H1 (cell line): Measurements from ENCODE around the gene CIDEA. TPM values are rescaled to one million over a fixed set of nuclear protein-coding genes. Genes with fewer than 3 reads are reported as not detected.

ENCODE experiments used
- CTCF ChIA-PET: fragments of 300-600 bp; sonication (Branson Sonifier 250); formaldehyde crosslinking; loops from one replicate; lab custom pipeline; 2021; ENCODE audit not compliant: partially characterized antibody; lab: Charles Lee
- POLR2A ChIA-PET: fragments of 300-600 bp; sonication (Branson Sonifier 250); formaldehyde crosslinking; loops from one replicate; lab custom pipeline; 2021; ENCODE audit warnings: inconsistent platforms; ENCODE audit not compliant: partially characterized antibody; lab: Charles Lee
- DNase-seq, 2 experiments: peaks; one replicate each; pipeline versions ENCODE4 v3.0.0 to v3.0.0-alpha.2; 2010 to 2022; ENCODE audit warnings: low spot score in 2 of 2, low read depth in 1 of 2, mixed read lengths in 1 of 2
- FAIRE-seq: peaks from 2 replicates; lab custom pipeline; 2011; peaks lifted over from hg19 to GRCh38; lab: Jason Lieb, UNC
- H2AFZ ChIP-seq: 2 replicates; pipeline ENCODE4 v1.8.1; 2012; ENCODE audit warnings: low read length, inconsistent platforms
- H2AK5ac ChIP-seq: 2 replicates; pipeline ENCODE4 v1.6.1; 2013; ENCODE audit warnings: low read depth, low read length
- H2BK120ac ChIP-seq: replicated peaks from 2 replicates; pipeline ENCODE3; 2013; ENCODE audit warnings: low read depth, low read length, inconsistent platforms
- H2BK12ac ChIP-seq: 2 replicates; pipeline ENCODE4 v1.6.1; 2013; ENCODE audit warnings: low read depth, low read length
- H2BK15ac ChIP-seq: 2 replicates; pipeline ENCODE4 v1.6.1; 2013; ENCODE audit warnings: low read length
- H2BK20ac ChIP-seq: 2 replicates; pipeline ENCODE4 v1.6.1; 2013; ENCODE audit warnings: low read length
- H2BK5ac ChIP-seq: 2 replicates; pipeline ENCODE4 v1.6.1; 2013; ENCODE audit warnings: low read depth, low read length
- H3K14ac ChIP-seq: 2 replicates; pipeline ENCODE4 v1.6.1; 2013; ENCODE audit warnings: inconsistent platforms; ENCODE audit not compliant: insufficient read length
- H3K18ac ChIP-seq: 2 replicates; pipeline ENCODE4 v1.6.1; 2013; ENCODE audit warnings: low read length; ENCODE audit errors: extremely low read depth
- H3K23ac ChIP-seq: 2 replicates; pipeline ENCODE4 v1.6.1; 2013; ENCODE audit warnings: inconsistent platforms; ENCODE audit not compliant: insufficient read length
- H3K23me2 ChIP-seq: 2 replicates; pipeline ENCODE4 v1.6.1; 2013; ENCODE audit warnings: low read depth, low read length
- H3K27ac ChIP-seq: 2 replicates; pipeline ENCODE4 v1.6.1; 2011; ENCODE audit warnings: low read depth, low read length, inconsistent platforms
- H3K27me3 ChIP-seq, 4 experiments: replicated peaks in 1 of 4; 1 replicate in 1 of 4; 2 replicates in 3 of 4; pipeline versions ENCODE4 v1.6.1 to v1.8.1; 2011 to 2013; ENCODE audit warnings: low read length in 3 of 4, mild to moderate bottlenecking in 3 of 4, inconsistent platforms in 2 of 4, mixed read lengths in 2 of 4, moderate library complexity in 1 of 4; ENCODE audit not compliant: control insufficient read depth in 3 of 4, insufficient read depth in 3 of 4; ENCODE audit errors: extremely low read depth in 1 of 4
- H3K36me3 ChIP-seq, 4 experiments: 2 replicates each; pipeline versions ENCODE4 v1.6.1 to v1.8.1; 2011 to 2013; ENCODE audit warnings: mild to moderate bottlenecking in 4 of 4, low read length in 3 of 4, moderate library complexity in 2 of 4, control low read depth in 1 of 4, inconsistent platforms in 1 of 4; ENCODE audit not compliant: insufficient read depth in 4 of 4, control insufficient read depth in 2 of 4
- H3K4ac ChIP-seq: replicated peaks from 2 replicates; pipeline ENCODE3; 2013; ENCODE audit warnings: low read length, low read depth, mixed read lengths, inconsistent platforms; ENCODE audit not compliant: insufficient read length
- H3K4me1 ChIP-seq, 4 experiments: replicated peaks in 1 of 4; 1 replicate in 1 of 4; 2 replicates in 3 of 4; pipeline versions ENCODE4 v1.6.1 to v1.8.1; 2011 to 2013; ENCODE audit warnings: low read length in 3 of 4, inconsistent platforms in 2 of 4, mixed read lengths in 1 of 4; ENCODE audit not compliant: insufficient read depth in 4 of 4, control insufficient read depth in 3 of 4
- H3K4me2 ChIP-seq, 2 experiments: 2 replicates each; pipeline versions ENCODE4 v1.6.1 to v1.8.1; 2011 to 2013; ENCODE audit warnings: low read depth in 2 of 2, low read length in 2 of 2, control low read depth in 1 of 2, inconsistent platforms in 1 of 2, mild to moderate bottlenecking in 1 of 2; ENCODE audit not compliant: insufficient read depth in 1 of 2
- H3K4me3 ChIP-seq, 4 experiments: fragments of 200-600, 300-600 bp in 1 of 4; sonication (generic), shearing (Covaris generic), sonication (Bioruptor Twin) in 1 of 4; 2 replicates each; pipeline versions ENCODE4 v1.5.1 to v1.8.1; 2011 to 2016; ENCODE audit warnings: low read length in 4 of 4, low read depth in 3 of 4, control low read depth in 2 of 4, inconsistent platforms in 2 of 4, mild to moderate bottlenecking in 2 of 4, mixed read lengths in 1 of 4, moderate library complexity in 1 of 4; ENCODE audit not compliant: insufficient read depth in 2 of 4; ENCODE audit errors: extremely low read depth in 1 of 4
- H3K56ac ChIP-seq: replicated peaks from 2 replicates; pipeline ENCODE3; 2013; ENCODE audit warnings: low read depth, mild to moderate bottlenecking, mixed read lengths, low read length, inconsistent platforms; ENCODE audit not compliant: insufficient read length
- H3K79me1 ChIP-seq: 2 replicates; pipeline ENCODE4 v1.6.1; 2013; ENCODE audit warnings: low read depth, low read length, control low read depth
- H3K79me2 ChIP-seq, 2 experiments: 2 replicates each; pipeline versions ENCODE4 v1.6.1 to v1.8.1; 2012 to 2013; ENCODE audit warnings: low read length in 2 of 2, mild to moderate bottlenecking in 2 of 2, inconsistent platforms in 1 of 2; ENCODE audit not compliant: insufficient read depth in 2 of 2, control insufficient read depth in 1 of 2
- H3K9ac ChIP-seq, 4 experiments: replicated peaks in 1 of 4; 1 replicate in 1 of 4; 2 replicates in 3 of 4; pipeline versions ENCODE4 v1.6.1 to v1.8.1; 2011 to 2013; ENCODE audit warnings: low read depth in 3 of 4, low read length in 3 of 4, control low read depth in 2 of 4, mild to moderate bottlenecking in 2 of 4, moderate library complexity in 2 of 4, inconsistent platforms in 1 of 4; ENCODE audit errors: extremely low read depth in 1 of 4
- H3K9me3 ChIP-seq, 2 experiments: 2 replicates each; pipeline versions ENCODE4 v1.6.1 to v1.8.1; 2012 to 2013; ENCODE audit warnings: mild to moderate bottlenecking in 2 of 2, moderate library complexity in 2 of 2, control low read depth in 1 of 2, inconsistent platforms in 1 of 2, low read depth in 1 of 2, low read length in 1 of 2, mixed read lengths in 1 of 2; ENCODE audit not compliant: insufficient read depth in 2 of 2
- H4K20me1 ChIP-seq, 2 experiments: replicated peaks in 1 of 2; 2 replicates each; pipeline versions ENCODE3 to v1.8.1; 2011 to 2013; ENCODE audit warnings: inconsistent platforms in 2 of 2, low read length in 2 of 2, mild to moderate bottlenecking in 1 of 2; ENCODE audit not compliant: insufficient read depth in 2 of 2, control insufficient read depth in 1 of 2
- H4K5ac ChIP-seq: 2 replicates; pipeline ENCODE4 v1.6.1; 2013; ENCODE audit warnings: low read length, low read depth, mixed read lengths, inconsistent platforms; ENCODE audit not compliant: insufficient read length
- H4K8ac ChIP-seq: 2 replicates; pipeline ENCODE4 v1.8.0; 2013; ENCODE audit warnings: mild to moderate bottlenecking, moderate library complexity, low read length, inconsistent platforms; ENCODE audit not compliant: insufficient read depth; ENCODE audit errors: extremely low read depth
- H4K91ac ChIP-seq: replicated peaks from 2 replicates; pipeline ENCODE3; 2013; ENCODE audit warnings: low read length, mixed read lengths, inconsistent platforms; ENCODE audit not compliant: insufficient read length
- BACH1 ChIP-seq: IDR thresholded peaks from 2 replicates; pipeline ENCODE4 v1.6.1; 2012; ENCODE audit warnings: low read length, improper control_type of control experiment
- CTBP2 ChIP-seq: IDR thresholded peaks from 2 replicates; pipeline ENCODE4 v1.7.0; 2011; ENCODE audit warnings: borderline replicate concordance, mild to moderate bottlenecking, moderate library complexity, mixed read lengths, low read length; ENCODE audit not compliant: insufficient read depth, insufficient read length
- EGR1 ChIP-seq: IDR thresholded peaks from 2 replicates; pipeline ENCODE4 v1.6.1; 2011; ENCODE audit warnings: low read depth, low read length, borderline replicate concordance
- EP300 ChIP-seq, 2 experiments: IDR thresholded peaks; 1 replicate in 1 of 2; 2 replicates in 1 of 2; pipeline ENCODE4 v1.6.1; 2011 to 2012; ENCODE audit warnings: low read depth in 2 of 2, low read length in 2 of 2, mild to moderate bottlenecking in 2 of 2, borderline replicate concordance in 1 of 2, inconsistent platforms in 1 of 2, moderate library complexity in 1 of 2
- KDM4A ChIP-seq: IDR thresholded peaks from one replicate; pipeline ENCODE4 v1.7.1; 2012; ENCODE audit warnings: low read depth, mild to moderate bottlenecking, moderate library complexity, low read length, inconsistent platforms; ENCODE audit not compliant: severe bottlenecking
- MAX ChIP-seq: IDR thresholded peaks from 2 replicates; pipeline ENCODE4 v1.6.1; 2012; ENCODE audit warnings: inconsistent platforms
- TCF12 ChIP-seq: IDR thresholded peaks from 2 replicates; pipeline ENCODE4 v1.6.1; 2011; ENCODE audit warnings: low read depth, mild to moderate bottlenecking, low read length
- USF2 ChIP-seq: IDR thresholded peaks from 2 replicates; pipeline ENCODE4 v1.6.1; 2011; ENCODE audit warnings: low read length, improper control_type of control experiment
- WGBS, 2 experiments: shearing (Covaris generic) in 1 of 2; methylation state at CpG; one replicate each; pipeline versions ENCODE4 v1.1.6 to v1.1.7; 2013 to 2015; ENCODE audit warnings: low lambda C conversion rate in 2 of 2, mixed read lengths in 2 of 2, inconsistent platforms in 1 of 2, low coverage in 1 of 2, missing lambda C conversion rate in 1 of 2; ENCODE audit not compliant: insufficient replicate concordance in 2 of 2, insufficient coverage in 1 of 2, insufficient read length in 1 of 2; ENCODE audit errors: extremely low coverage in 1 of 2, missing lambda C conversion rate in 1 of 2; 5-methylcytosine and 5-hydroxymethylcytosine counted together
- polyA plus RNA-seq, 7 experiments: library from polyadenylated mRNA; depleted of rRNA in 3 of 7; stranded (reverse) in 5 of 7; unstranded in 2 of 7; fragments of >200 nt in 5 of 7; fragments of 200-250 nt in 2 of 7; gene quantifications; 1 replicate in 5 of 7; 2 replicates in 1 of 7; 4 replicates in 1 of 7; pipeline versions ENCODE4 v1.2.1 to v1.2.3, GENCODE V29; 2011 to 2013; ENCODE audit warnings: missing spikeins in 2 of 7, mixed read lengths in 2 of 7
- total RNA-seq: library from RNA; stranded (reverse); fragmentation: NEBNext Ultra II Directional; extraction: Animal tissue kit (Norgen Biotek cat#: 25700); gene quantifications from 2 replicates; pipeline ENCODE4 v1.2.1, GENCODE V29; 2021

Gene CIDEA
- total and polyA plus RNA-seq, 2 of the 8 experiments (the other 6 are each of a cell fraction or from before 2014, with no cell fraction given), result not detected

- H2BK15ac ChIP-seq, result no peak overlapping the region
- H3K79me1 ChIP-seq, result no peaks in the 10 kb centered on the region
- no peak overlapping the region; the same call in 1 of the 2 replicates for H2BK20ac ChIP-seq
- H4K5ac ChIP-seq, result no peak overlapping the region
- H2BK12ac ChIP-seq, result no peak overlapping the region
- no peak overlapping the region for H2AFZ ChIP-seq
- 84% methylated on average over 9 of the region's 9 CpGs; no CpG with 5 or more reads in 1 of the 2 experiments for WGBS, 2 experiments
- FAIRE-seq (no peak), DNase-seq (no peak)
- H3K4me3 ChIP-seq, result no peak overlapping the region
- no peak overlapping the region for H3K9ac ChIP-seq
- H3K36me3 ChIP-seq, result no peaks in the 10 kb centered on the region
- POLR2A ChIA-PET, result interaction anchor here (0.6 to 2.9 kb wide), 5 partner anchors 20 to 53 kb away, joined by 3 to 17 read pairs (median 3); partner anchors contain the start of gene TUBB6
- no peaks in the 10 kb centered on the region for H3K79me2 ChIP-seq
- H2BK120ac ChIP-seq, result no peak overlapping the region
- TF ChIP-seq EP300 (IDR thresholded peaks at IDR 0.05; ENCODE audit: borderline replicate concordance in 1 of 2, low read depth in 2 of 2, low read length in 2 of 2) (no peak), EGR1 (no peak), CTBP2 (no peak), USF2 (no peak), KDM4A (no peak), MAX (no peak), BACH1 (no peak), TCF12 (no peak)
- H4K8ac ChIP-seq, result no peak overlapping the region
- no peak overlapping the region for H3K4me2 ChIP-seq
- no peak overlapping the region for H3K14ac ChIP-seq
- H2BK5ac ChIP-seq, result no peak overlapping the region
- H3K4ac ChIP-seq, result no peak overlapping the region
- H3K27me3 ChIP-seq, result peaks cover 2 to 17% (median 8%) of the 10 kb centered on the region in 4 experiments; a peak in 6 of 7 replicates
- peaks cover 4% of the 10 kb centered on the region; the same call in 1 of the 2 replicates for H3K23me2 ChIP-seq
- H2AK5ac ChIP-seq, result no peak overlapping the region
- no peak overlapping the region for H3K23ac ChIP-seq
- CTCF ChIA-PET, result interaction anchor here (0.6 to 3.5 kb wide), 25 partner anchors 9 to 377 kb away, joined by 3 to 21 read pairs (median 6); partner anchors contain the start of genes AFG3L2 and TUBB6
- no peaks in the 10 kb centered on the region for H3K9me3 ChIP-seq
- H3K27ac ChIP-seq, result no peak overlapping the region
- H4K20me1 ChIP-seq, result no peaks in the 10 kb centered on the region
- no peak overlapping the region for H3K56ac ChIP-seq
- H4K91ac ChIP-seq, result no peak overlapping the region
- H3K18ac ChIP-seq, result no peak overlapping the region
- peaks cover 0 to 13% (median 9%) of the 10 kb centered on the region in 4 experiments; a peak in 6 of 7 replicates for H3K4me1 ChIP-seq
Measured at GRCh38 chr18:12282442-12283039, 28.4 kb downstream of the CIDEA start.
